Dedifferentiated amniotic fluid mesenchymal stem cell (primary cell): Measurements from ENCODE around the gene VANGL2.

ENCODE experiments used
- DNase-seq: peaks from one replicate; pipeline ENCODE4 v3.0.0-alpha.2; 2016; ENCODE audit errors: extremely low spot score

Gene VANGL2

GRCh38 chr1:160405331-160405877 is 5.0 kb downstream of the VANGL2 start:
- no peak for DNase-seq

- DNase-seq, result no peak
Observed at GRCh38 chr1:160406131-160406968, 6.0 kb downstream of the VANGL2 start.

- no peak for DNase-seq
Observed at GRCh38 chr1:160407839-160408801, 7.8 kb downstream of the VANGL2 start.

GRCh38 chr1:160408864-160409263 is 8.5 kb downstream of the VANGL2 start:
- no peak for DNase-seq

GRCh38 chr1:160409486-160409885 is 9.1 kb downstream of the VANGL2 start:
- no peak for DNase-seq

DNA sequence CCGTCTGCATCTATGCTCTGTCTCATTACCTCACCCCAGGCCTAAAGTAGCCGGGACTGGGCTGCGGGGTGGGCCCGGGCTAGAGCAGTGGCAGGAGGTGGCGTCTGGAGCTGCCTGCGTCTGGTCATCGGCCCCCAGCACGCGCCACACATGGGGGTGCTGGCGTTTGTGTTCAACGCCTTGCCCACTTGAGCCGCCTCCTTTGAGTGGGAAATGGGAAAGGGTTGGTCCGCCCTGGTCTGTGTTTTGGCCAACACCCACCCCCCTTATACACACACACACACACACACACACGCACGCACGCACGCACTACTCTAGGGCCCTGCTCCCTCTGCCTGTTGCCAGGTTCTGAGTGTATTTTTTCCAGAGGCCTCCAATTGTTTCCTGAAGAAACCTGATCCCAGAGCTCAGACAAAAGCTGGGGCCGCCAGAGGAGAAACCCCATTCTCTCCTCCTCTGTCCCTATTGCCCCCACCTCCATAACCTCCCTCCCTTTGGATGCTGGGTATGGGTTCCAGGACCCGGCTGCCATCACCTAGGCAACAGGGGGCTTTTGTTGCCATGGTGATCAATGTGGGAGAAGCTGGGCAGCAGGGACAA is 10.1 kb downstream of the VANGL2 start:
- no peak for DNase-seq

- no peak for DNase-seq
Observed at GRCh38 chr1:160411271-160412027, 11.1 kb downstream of the VANGL2 start.

DNA sequence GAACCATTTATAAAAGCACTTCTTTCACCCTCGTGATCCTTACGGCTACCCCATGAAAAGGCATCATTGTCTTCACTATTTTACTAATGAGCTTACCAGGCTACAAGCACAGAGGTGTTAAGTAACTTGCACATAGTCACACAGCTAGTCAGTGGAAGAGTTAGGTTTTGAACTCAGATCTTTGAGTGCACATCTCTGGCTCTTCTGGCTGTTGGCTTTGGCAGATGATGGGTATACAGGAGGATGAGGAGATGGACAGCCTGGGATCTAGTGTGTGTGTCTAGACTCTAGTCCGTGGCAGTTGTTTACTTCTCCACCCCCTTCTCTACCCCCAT is 11.6 kb downstream of the VANGL2 start:
- DNase-seq, result no peak

- DNase-seq, result no peak
Observed at GRCh38 chr1:160413716-160414115, 13.4 kb downstream of the VANGL2 start.

DNA sequence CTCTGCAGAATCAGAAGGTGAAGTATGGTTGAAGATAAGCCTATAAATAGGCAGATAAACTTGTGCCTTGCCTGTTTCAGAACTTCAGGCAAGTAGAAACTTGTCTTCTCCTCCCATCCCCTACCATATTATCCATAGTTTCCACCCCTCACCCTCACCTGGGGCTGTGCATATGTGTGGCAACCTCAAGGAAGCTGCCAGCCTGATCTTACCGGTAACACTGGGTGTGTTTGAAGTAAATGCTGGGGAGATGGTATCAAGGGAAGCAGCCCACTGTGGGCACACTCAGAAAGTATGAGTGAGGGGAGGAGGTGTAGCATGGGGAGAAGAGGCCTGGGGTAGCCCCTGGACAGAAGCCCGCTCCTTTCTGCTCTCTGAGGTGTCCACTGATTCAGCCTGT is 14.5 kb downstream of the VANGL2 start:
- DNase-seq, result no peak

DNA sequence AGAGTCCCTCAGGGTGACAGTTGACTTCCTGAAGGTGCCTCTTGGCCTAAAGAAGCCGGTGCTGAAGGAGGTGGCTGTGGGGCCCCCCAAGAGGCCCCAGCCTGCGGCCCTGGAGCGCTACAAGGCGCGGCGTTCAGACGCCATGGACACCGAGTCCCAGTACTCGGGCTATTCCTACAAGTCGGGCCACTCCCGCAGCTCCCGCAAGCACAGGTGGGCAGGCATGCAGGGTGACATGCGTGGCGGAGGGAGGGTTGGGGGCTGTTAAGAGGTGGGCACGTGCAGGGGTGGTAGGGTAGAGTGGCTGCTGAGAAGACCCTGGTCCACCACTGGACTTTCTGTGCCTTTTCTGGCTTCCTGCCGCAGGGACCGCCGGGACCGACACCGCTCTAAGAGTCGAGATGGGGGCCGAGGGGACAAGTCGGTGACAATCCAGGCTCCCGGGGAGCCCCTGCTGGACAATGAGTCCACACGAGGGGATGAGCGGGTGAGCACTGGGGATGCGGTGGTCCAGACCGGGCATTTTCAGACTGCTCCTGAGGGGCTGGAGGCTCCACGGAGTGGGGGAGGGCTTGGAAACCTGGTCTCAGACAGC is 15.4 kb downstream of the VANGL2 start:
- no peak for DNase-seq

DNA sequence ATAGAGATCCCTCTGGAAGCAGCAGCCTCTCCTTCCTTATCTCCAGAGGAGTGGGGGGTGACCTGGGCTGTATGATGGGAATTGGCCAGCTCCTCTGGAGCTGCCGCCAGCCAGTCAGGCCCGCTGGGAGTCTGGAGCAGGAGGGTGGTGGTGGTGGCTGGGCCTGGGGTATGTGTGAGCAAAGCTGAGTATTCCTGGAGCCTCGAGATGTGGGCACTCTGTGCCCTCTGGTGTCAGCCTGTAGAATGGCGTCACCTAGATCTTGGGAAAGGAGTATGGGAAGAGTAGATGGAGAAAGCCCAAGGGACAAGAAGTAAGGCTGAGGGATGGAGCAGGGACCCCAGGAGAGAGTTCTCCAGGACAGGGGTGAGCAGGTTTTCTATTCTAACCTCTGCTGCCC is 16.0 kb downstream of the VANGL2 start:
- no peak for DNase-seq

GRCh38 chr1:160418483-160418882 is 18.1 kb downstream of the VANGL2 start:
- DNase-seq, result no peak

DNA sequence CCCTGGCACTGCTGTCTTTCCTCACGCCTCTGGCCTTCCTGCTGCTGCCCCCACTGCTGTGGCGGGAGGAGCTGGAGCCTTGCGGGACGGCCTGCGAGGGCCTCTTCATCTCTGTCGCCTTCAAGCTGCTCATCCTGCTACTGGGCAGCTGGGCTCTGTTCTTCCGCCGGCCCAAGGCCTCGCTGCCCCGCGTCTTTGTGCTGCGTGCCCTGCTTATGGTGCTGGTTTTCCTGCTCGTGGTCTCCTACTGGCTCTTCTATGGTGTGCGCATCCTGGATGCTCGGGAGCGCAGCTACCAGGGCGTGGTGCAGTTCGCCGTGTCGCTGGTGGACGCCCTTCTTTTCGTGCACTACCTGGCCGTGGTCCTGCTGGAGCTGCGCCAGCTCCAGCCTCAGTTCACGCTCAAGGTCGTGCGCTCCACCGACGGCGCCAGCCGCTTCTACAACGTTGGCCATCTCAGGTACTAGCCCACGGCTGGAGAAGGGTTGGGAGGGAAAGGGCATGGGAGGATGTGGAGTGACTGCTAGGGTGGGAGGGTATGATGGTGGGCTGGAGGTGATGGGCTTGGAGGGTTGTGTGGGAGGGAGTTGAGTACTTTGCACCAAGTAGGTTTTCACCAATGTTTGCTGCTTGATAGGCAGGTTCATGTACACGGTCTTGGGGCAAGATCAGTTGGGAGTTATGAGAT is 18.9 kb downstream of the VANGL2 start:
- DNase-seq, result no peak

GRCh38 chr1:160419838-160420169 is 19.4 kb downstream of the VANGL2 start:
- DNase-seq, result no peak

GRCh38 chr1:160420881-160421842 is 20.8 kb downstream of the VANGL2 start:
- DNase-seq, result no peak

DNA sequence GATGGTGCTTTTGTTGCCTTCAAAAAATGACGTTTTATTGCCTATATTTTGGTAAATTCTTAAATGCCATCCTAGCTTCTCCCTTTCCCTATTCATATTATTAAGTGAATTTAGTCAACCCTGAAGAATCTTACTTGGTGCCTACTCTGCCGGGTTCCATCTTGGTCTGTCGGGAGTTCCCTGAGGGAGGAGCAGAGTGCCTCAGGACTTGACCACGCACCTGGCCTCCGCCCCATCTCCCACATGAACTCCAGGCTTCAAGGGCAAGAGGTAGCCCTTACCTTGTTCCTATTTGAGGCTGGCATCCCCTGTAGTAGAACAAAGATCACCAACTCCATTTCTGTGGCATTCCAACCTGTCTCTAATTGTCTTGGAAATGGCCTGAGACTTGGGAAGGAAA is 21.5 kb downstream of the VANGL2 start:
- DNase-seq, result no peak

- DNase-seq, result no peak
Observed at GRCh38 chr1:160423966-160424365, 23.6 kb downstream of the VANGL2 start.

GRCh38 chr1:160425847-160426246 is 25.5 kb downstream of the VANGL2 start:
- no peak for DNase-seq
